Endothelial cell of umbilical vein (primary cell): ENCODE data around the gene FAXDC2. TPM values are rescaled to one million over a fixed set of nuclear protein-coding genes. Genes with fewer than 3 reads are reported as not detected.

Experiments used
- BruUV-seq: library from RNA; stranded (reverse); fragments of 400-500 nt; replicated peaks from 2 replicates; lab custom pipeline; 2021; lab: Mats Ljungman, UMichigan
- CTCF ChIA-PET: fragments of 300-600, 350-600 bp; sonication (Branson Sonifier 250); formaldehyde crosslinking; loops from one replicate; lab custom pipeline; 2021; ENCODE audit warnings: antibody characterized with exemption, inconsistent platforms; lab: Charles Lee
- POLR2A ChIA-PET: fragments of 300-600, 350-600 bp; sonication (Branson Sonifier 250); formaldehyde crosslinking; loops from one replicate; lab custom pipeline; 2021; ENCODE audit warnings: antibody characterized with exemption, inconsistent platforms; lab: Charles Lee
- DNase-seq: peaks from one replicate; pipeline ENCODE4 v3.0.0-alpha.2; 2011; ENCODE audit warnings: low read depth, low spot score
- FAIRE-seq: peaks from 2 replicates; lab custom pipeline; 2011; peaks lifted over from hg19 to GRCh38; lab: Jason Lieb, UNC
- H2AFZ ChIP-seq: 2 replicates; pipeline ENCODE4 v1.6.0; 2012; ENCODE audit warnings: low read depth, low read length, control low read depth, inconsistent platforms
- H3K27ac ChIP-seq: 2 replicates; pipeline ENCODE4 v1.5.1; 2011; ENCODE audit warnings: low read depth, mild to moderate bottlenecking, control low read depth, low read length, moderate library complexity; ENCODE audit not compliant: insufficient read depth
- H3K27me3 ChIP-seq, 2 experiments: 2 replicates each; pipeline versions ENCODE4 v1.6.0 to v1.6.1; 2011; ENCODE audit warnings: low read length in 2 of 2, mixed read lengths in 1 of 2; ENCODE audit not compliant: control insufficient read depth in 2 of 2, insufficient read depth in 2 of 2
- H3K36me3 ChIP-seq, 2 experiments: 2 replicates in 1 of 2; 3 replicates in 1 of 2; pipeline ENCODE4 v1.5.1; 2011; ENCODE audit warnings: low read length in 2 of 2, mild to moderate bottlenecking in 1 of 2, moderate library complexity in 1 of 2; ENCODE audit not compliant: control insufficient read depth in 2 of 2, insufficient read depth in 2 of 2; ENCODE audit errors: extremely low read depth in 1 of 2
- H3K4me1 ChIP-seq: 3 replicates; pipeline ENCODE4 v1.5.1; 2011; ENCODE audit warnings: mild to moderate bottlenecking, low read length; ENCODE audit not compliant: control insufficient read depth, insufficient read depth; ENCODE audit errors: extremely low read depth
- H3K4me2 ChIP-seq: 2 replicates; pipeline ENCODE4 v1.6.1; 2011; ENCODE audit warnings: low read length, control low read depth, mixed read lengths; ENCODE audit not compliant: insufficient read depth
- H3K4me3 ChIP-seq, 3 experiments: fragments of 200-600 bp in 1 of 3; sonication (generic), shearing (Covaris generic) in 1 of 3; replicated peaks in 1 of 3; 2 replicates each; pipeline ENCODE4 v1.5.1; 2011 to 2016; ENCODE audit warnings: control low read depth in 3 of 3, low read length in 3 of 3, mild to moderate bottlenecking in 2 of 3, inconsistent platforms in 1 of 3, low read depth in 1 of 3, moderate library complexity in 1 of 3; ENCODE audit not compliant: insufficient read depth in 1 of 3
- H3K79me2 ChIP-seq: 2 replicates; pipeline ENCODE4 v1.6.0; 2012; ENCODE audit warnings: low read length, inconsistent platforms; ENCODE audit not compliant: control insufficient read depth, insufficient read depth
- H3K9ac ChIP-seq: replicated peaks from 2 replicates; pipeline ENCODE3; 2011; ENCODE audit warnings: low read length, control low read depth; ENCODE audit not compliant: insufficient read depth; ENCODE audit errors: extremely low read depth
- H3K9me1 ChIP-seq: replicated peaks from 3 replicates; pipeline ENCODE4 v1.6.0; 2011; ENCODE audit warnings: mild to moderate bottlenecking, low read length; ENCODE audit not compliant: control insufficient read depth, insufficient read depth; ENCODE audit errors: extremely low read depth
- H3K9me3 ChIP-seq: replicated peaks from 2 replicates; pipeline ENCODE4 v1.5.1; 2012; ENCODE audit warnings: low read length, inconsistent platforms; ENCODE audit not compliant: control insufficient read depth, insufficient read depth
- H4K20me1 ChIP-seq: replicated peaks from 2 replicates; pipeline ENCODE3; 2011; ENCODE audit warnings: mild to moderate bottlenecking, low read length; ENCODE audit not compliant: control insufficient read depth, insufficient read depth; ENCODE audit errors: extremely low read depth
- CTCF ChIP-seq, 2 donors: IDR thresholded peaks; 1 replicate in 1 of 2; 2 replicates in 1 of 2; pipeline ENCODE4 v1.5.1; 2011; ENCODE audit warnings: low read length in 2 of 2, mild to moderate bottlenecking in 2 of 2, moderate library complexity in 2 of 2, control low read depth in 1 of 2, inconsistent platforms in 1 of 2, low read depth in 1 of 2; ENCODE audit not compliant: insufficient read depth in 1 of 2; ENCODE audit errors: extremely low read depth in 1 of 2
- EZH2 ChIP-seq: IDR thresholded peaks from 2 replicates; pipeline ENCODE4 v1.6.1; 2012; ENCODE audit warnings: borderline replicate concordance, low read depth, mild to moderate bottlenecking, moderate library complexity, low read length, inconsistent platforms; ENCODE audit not compliant: severe bottlenecking
- FOS ChIP-seq: IDR thresholded peaks from 2 replicates; pipeline ENCODE4 v1.6.1; 2011; ENCODE audit warnings: mild to moderate bottlenecking, low read length, moderate library complexity, borderline replicate concordance; ENCODE audit not compliant: insufficient read depth
- GATA2 ChIP-seq: IDR thresholded peaks from 2 replicates; pipeline ENCODE4 v1.7.0; 2011; ENCODE audit warnings: low read depth, mild to moderate bottlenecking, moderate library complexity, mixed read lengths, low read length; ENCODE audit not compliant: insufficient read length, insufficient read depth
- JUN ChIP-seq: IDR thresholded peaks from 2 replicates; pipeline ENCODE4 v1.6.1; 2011; ENCODE audit warnings: borderline replicate concordance, low read depth; ENCODE audit not compliant: insufficient read length, insufficient read depth
- MAX ChIP-seq: IDR thresholded peaks from 2 replicates; pipeline ENCODE4 v1.6.1; 2011; ENCODE audit not compliant: insufficient read depth, insufficient read length
- MYC ChIP-seq: IDR thresholded peaks from one replicate; pipeline ENCODE4 v1.6.1; 2011; ENCODE audit warnings: mild to moderate bottlenecking, low read depth, low read length
- POLR2A ChIP-seq: IDR thresholded peaks from 2 replicates; pipeline ENCODE4 v1.6.1; 2012; ENCODE audit warnings: low read depth, mild to moderate bottlenecking, control low read depth, low read length
- POLR2AphosphoS5 ChIP-seq: IDR thresholded peaks from 2 replicates; pipeline ENCODE4 v1.6.1; 2012; ENCODE audit warnings: low read depth, mild to moderate bottlenecking, control low read depth, low read length, moderate library complexity; ENCODE audit not compliant: insufficient read depth
- dilution Hi-C: fragments of 300-500 bp; cut with MboI; formaldehyde crosslinking; loops from one replicate; pipeline ENCODE4 v1.15.0; 2019; ENCODE audit warnings: low sequenced_read_pairs; ENCODE audit not compliant: extremely low pct_ligation_motif_present
- intact Hi-C: fragments of 100-400 bp; cut with micrococcal nuclease; formaldehyde crosslinking; loops from one replicate; pipeline ENCODE4 v1.10.0; 2022
- polyA plus RNA-seq, 4 experiments: library from polyadenylated mRNA; depleted of rRNA in 3 of 4; stranded (reverse) in 3 of 4; unstranded in 1 of 4; fragments of >200 nt; gene quantifications; 2 replicates each; pipeline versions ENCODE4 v1.2.1 to v1.2.3, GENCODE V29; 2011 to 2012; ENCODE audit warnings: missing spikeins in 1 of 4
- total RNA-seq: library from RNA; stranded (reverse); gene quantifications from 2 replicates; pipeline ENCODE4 v1.2.3, GENCODE V29; 2021

Gene FAXDC2
- total and polyA plus RNA-seq, 2 donors (not counting 3 experiments of a cell fraction or from before 2014, with no cell fraction given), result 8.3 to 12.0 TPM

- POLR2A ChIA-PET, result no interaction called here
- intact Hi-C loops (loop anchor here (10.0 kb wide), 2 partner anchors 407 to 567 kb away; partner anchors contain the start of gene SAP30L), dilution Hi-C loops (no loop called here)
- peaks cover 10% of the 10 kb centered on the region for H3K4me1 ChIP-seq
- H3K4me2 ChIP-seq, result no peak overlapping the region
- H3K36me3 ChIP-seq, result no peaks in the 10 kb centered on the region
- FAIRE-seq, result no peak
- no peaks in the 10 kb centered on the region for H3K9me3 ChIP-seq
- H4K20me1 ChIP-seq, result no peaks in the 10 kb centered on the region
- no peak for DNase-seq
- H3K79me2 ChIP-seq, result no peaks in the 10 kb centered on the region
- CTCF ChIA-PET, result interaction anchor here (1.1 to 1.7 kb wide), 2 partner anchors 11 to 13 kb away, joined by 4 to 9 read pairs; no protein-coding TSS in a partner anchor
- BruUV-seq, result no TSS peak
- TF ChIP-seq MAX, result no peak
- no peak for TF ChIP-seq MYC
- no peak for TF ChIP-seq JUN
- no peak for TF ChIP-seq FOS
- no peak for TF ChIP-seq POLR2AphosphoS5
- TF ChIP-seq EZH2, result no peak
- TF ChIP-seq CTCF (IDR thresholded peaks at IDR 0.05; ENCODE audit: extremely low read depth in 1 of 2, insufficient read depth in 1 of 2, low read depth in 1 of 2, low read length in 2 of 2), result no peak
- TF ChIP-seq GATA2, result no peak
- TF ChIP-seq POLR2A, result no peak
- no peak overlapping the region for H3K4me3 ChIP-seq
- no peaks in the 10 kb centered on the region for H3K27me3 ChIP-seq
- H3K9ac ChIP-seq, result no peak overlapping the region
- no peak overlapping the region for H2AFZ ChIP-seq
- no peaks in the 10 kb centered on the region for H3K9me1 ChIP-seq
- H3K27ac ChIP-seq, result no peak overlapping the region
These were observed 948 bp upstream of the FAXDC2 start for GRCh38 chr5:154851351-154851750.
